Heart right ventricle (tissue), 16 donors: ENCODE data around the gene STC2. TPM values are rescaled to one million over a fixed set of nuclear protein-coding genes. Genes with fewer than 3 reads are reported as not detected.

Experiments used
- ATAC-seq, 8 donors: fragments of 200-7000 bp; cut with Tn5 transposase; one replicate each; pipeline ENCODE4 v1.9.1; 2020; ENCODE audit warnings: mild to moderate bottlenecking in 8 of 8, moderate library complexity in 8 of 8, moderate number of reproducible peaks in 1 of 8
- DNase-seq, 2 donors: peaks; one replicate each; pipeline ENCODE4 v3.0.0-alpha.2; 2020
- H3K27ac ChIP-seq, 10 donors: fragments of 200-600 bp; sonication (generic) in 2 of 10; one replicate each; pipeline versions ENCODE4 v1.5.0 to v1.8.0; 2020 to 2022; ENCODE audit warnings: mild to moderate bottlenecking in 3 of 10
- H3K27me3 ChIP-seq, 7 donors: fragments of 200-600 bp; one replicate each; pipeline ENCODE4 v1.8.0; 2021 to 2022; ENCODE audit warnings: mild to moderate bottlenecking in 2 of 7
- H3K36me3 ChIP-seq, 9 donors: fragments of 200-600 bp; sonication (generic) in 1 of 9; one replicate each; pipeline versions ENCODE4 v1.5.0 to v1.8.0; 2020 to 2022; ENCODE audit warnings: mild to moderate bottlenecking in 2 of 9
- H3K4me1 ChIP-seq, 9 donors: fragments of 200-600 bp; sonication (generic) in 1 of 9; one replicate each; pipeline versions ENCODE4 v1.5.0 to v1.8.0; 2020 to 2022; ENCODE audit warnings: mild to moderate bottlenecking in 4 of 9
- H3K4me3 ChIP-seq, 10 donors: fragments of 200-600 bp; sonication (generic) in 2 of 10; one replicate each; pipeline versions ENCODE4 v1.5.0 to v1.8.0; 2020 to 2022; ENCODE audit warnings: mild to moderate bottlenecking in 7 of 10, moderate library complexity in 2 of 10
- H3K9me3 ChIP-seq, 11 donors: fragments of 200-600 bp in 10 of 11; sonication (generic) in 2 of 11; one replicate each; pipeline versions ENCODE4 v1.5.0 to v1.8.0; 2013 to 2022; ENCODE audit warnings: mild to moderate bottlenecking in 2 of 11, control low read depth in 1 of 11, moderate library complexity in 1 of 11
- CTCF ChIP-seq, 9 donors: fragments of 200-600 bp; sonication (generic) in 2 of 9; IDR thresholded peaks; one replicate each; pipeline versions ENCODE4 v1.5.0 to v1.8.0; 2021 to 2022; ENCODE audit warnings: antibody characterized with exemption in 9 of 9, mild to moderate bottlenecking in 5 of 9, moderate library complexity in 1 of 9
- WGBS, 2 donors: extraction: QIAGEN DNeasy Blood & Tissue Kit; methylation state at CpG; one replicate each; pipeline ENCODE4 v1.1.7; 2013; ENCODE audit warnings: inconsistent platforms in 1 of 2; 5-methylcytosine and 5-hydroxymethylcytosine counted together
- intact Hi-C, 10 donors: fragments of 100-400 bp; cut with DNase I; formaldehyde crosslinking; loops; one replicate each; pipeline versions ENCODE4 v1.11.1 to v1.14.2; 2022
- microRNA-seq, 2 donors: library from miRNA; unstranded; fragments of <30 nt; microRNA quantifications; one replicate each; pipeline ENCODE4 v1.2.0, GENCODE V29; 2021
- polyA plus RNA-seq, 2 donors: library from polyadenylated mRNA; stranded (reverse); fragments of 200-250 nt; gene quantifications; one replicate each; pipeline ENCODE4 v1.2.3, GENCODE V29; 2013
- total RNA-seq, 10 donors: library from RNA; stranded (reverse); fragmentation: NEBNext Ultra II Directional in 3 of 10; extraction: Animal tissue kit (Norgen Biotek cat#: 25700) in 3 of 10; gene quantifications; one replicate each; pipeline versions ENCODE4 v1.2.1 to v1.2.4, GENCODE V29; 2021 to 2023
- donor health status: Arrhythmogenic right ventricular cardiomyopathy.
- donor health status: ischemic (EF 13 %, LVEDD 7.1; RV severe dilation, severe dysfunction).
- donor health status: healthy with polysubstance abuse.
- donor health status: DM: no; HTN: yes; CAD: no.
- donor health status: DM: no; HTN: no; CAD: no.
- donor health status: ischemic (EF 25% LVEDD 6.9; RV normal size, moderate dysfunction).
- donor health status: ischemic (EF 25% LVEDD 5.7; RV mildly dilated, moderate dysfunction).
- donor health status: healthy.
- donor health status: DM: yes; HTN: yes; CAD: no.
- donor health status: Ischemic cardiomyopathy.
- donor health status: ischemic (EF 35%, LVEDD 5.7; RV mildly dilated, moderate dysfunction).
- donor health status: nonischemic (EF 11% LVEDD 7.7; RV severe dilation, severe dysfunction).
- donor health status: DM: yes; HTN: yes; CAD: no.
- donor health status: PGD.
- donor health status: ischemic (EF 29% LVEDD 5.4; RV normal size, mild dysfunction).
- donor health status: nonischemic (EF 23%, LVEDD 6.1; RV moderate dilation, normal function).

STC2 gene
- total and polyA plus RNA-seq, 12 donors = 3.7 to 26.9 (median 6.2) TPM

- peak overlapping the region; percentile 50 to 88 (median 72) for H3K27ac ChIP-seq
These were observed 59.3 kb downstream of the STC2 start for GRCh38 chr5:173268750-173269432.

GRCh38 chr5:173265433-173265832, 62.8 kb downstream of the STC2 start:
- TF ChIP-seq CTCF (IDR thresholded peaks at IDR 0.05) = no peak
- DNase-seq (peak; percentile 77 to 80), ATAC-seq (peak; percentile 71 to 91 (median 82))
- Histone ChIP-seq H3K27ac (peak overlapping the region; percentile 21 to 85 (median 77)), H3K4me3 (no peak overlapping the region), H3K4me1 (peaks cover 0 to 44% (median 14%) of the 10 kb centered on the region in 9 donors), H3K9me3 (no peaks in the 10 kb centered on the region), H3K36me3 (no peaks in the 10 kb centered on the region), H3K27me3 (peaks cover 0 to 45% (median 16%) of the 10 kb centered on the region in 7 donors)
- intact Hi-C loops = no loop called here
- 18 to 30% methylated on average over 10 of the region's 10 CpGs for WGBS, 2 donors

More at GRCh38 chr5:173268750-173269432, 59.3 kb downstream of the STC2 start:
- Histone ChIP-seq H3K27me3 (peaks cover 0 to 39% (median 14%) of the 10 kb centered on the region in 7 donors), H3K4me3 (no peak overlapping the region), H3K4me1 (peaks cover 0 to 56% (median 14%) of the 10 kb centered on the region in 9 donors), H3K9me3 (no peaks in the 10 kb centered on the region), H3K36me3 (no peaks in the 10 kb centered on the region)
- TF ChIP-seq CTCF (IDR thresholded peaks at IDR 0.05) = no peak
- 21 to 24% methylated on average over 14 of the region's 14 CpGs for WGBS, 2 donors
- intact Hi-C loops = no loop called here
- DNase-seq (peak; percentile 65 to 68), ATAC-seq (peak; percentile 51 to 94 (median 88))

Small RNAs within 50 kb of the gene (microRNA-seq; reads per million reads assigned to microRNA genes)
- 0 reads per million in 2 donors for gene MIR8056

Other genes with a start within 250 kb of the STC2 start
- gene BNIP1, start 183.9 kb downstream of the STC2 start, total RNA-seq = 10 to 100 TPM in 5 of 10 donors, 1 to 10 TPM in 5; 8.5 to 12.7 (median 9.9) TPM
- gene BNIP1, start 183.9 kb downstream of the STC2 start, polyA plus RNA-seq = 10 to 100 TPM; 11.6 to 15.9 TPM
- 100 to 1,000 TPM; 137 to 295 (median 192) TPM for gene NKX2-5, start 93.2 kb downstream of the STC2 start, total RNA-seq
- gene NKX2-5, start 93.2 kb downstream of the STC2 start, polyA plus RNA-seq = 100 to 1,000 TPM in 1 of 2 donors, 10 to 100 TPM in 1; 69.1 to 274 TPM